Activated B cell treated with CpG ODN at 0.5 μM for 24 hours (primary cell): ENCODE results near the gene UBALD2. TPM values are rescaled to one million over a fixed set of nuclear protein-coding genes. Genes with fewer than 3 reads are reported as not detected.

Source experiments
- ATAC-seq: fragments of 200-7000 bp; cut with Tn5 transposase; one replicate; pipeline ENCODE4 v1.10.0; 2021; ENCODE audit warnings: low read depth, mild to moderate bottlenecking, moderate library complexity
- CTCF ChIA-PET: fragments of 350-600 bp; sonication (Branson Sonifier 250); formaldehyde crosslinking; loops from one replicate; lab custom pipeline; 2021; ENCODE audit warnings: antibody characterized with exemption; lab: Charles Lee
- POLR2A ChIA-PET: fragments of 350-600 bp; sonication (Branson Sonifier 250); formaldehyde crosslinking; loops from one replicate; lab custom pipeline; 2021; ENCODE audit warnings: antibody characterized with exemption; lab: Charles Lee
- DNase-seq: peaks from one replicate; pipeline ENCODE4 v3.0.0; 2022
- H3K27ac Mint-ChIP-seq: one replicate; pipeline ENCODE4 v1.8.0; 2020; ENCODE audit warnings: mixed read lengths
- H3K27me3 Mint-ChIP-seq: one replicate; pipeline ENCODE4 v1.8.0; 2021; ENCODE audit warnings: mixed read lengths
- H3K36me3 Mint-ChIP-seq: one replicate; pipeline ENCODE4 v1.8.0; 2021; ENCODE audit warnings: low read depth, mixed read lengths
- H3K4me1 Mint-ChIP-seq: one replicate; pipeline ENCODE4 v1.8.0; 2021; ENCODE audit warnings: mixed read lengths
- H3K4me3 Mint-ChIP-seq: one replicate; pipeline ENCODE4 v1.8.0; 2020; ENCODE audit warnings: mild to moderate bottlenecking, mixed read lengths
- H3K9me3 Mint-ChIP-seq: one replicate; pipeline ENCODE4 v1.8.0; 2020; ENCODE audit warnings: mixed read lengths
- intact Hi-C: fragments of 100-400 bp; cut with micrococcal nuclease; formaldehyde crosslinking; loops from one replicate; pipeline ENCODE4 v1.15.1; 2024
- total RNA-seq: library from RNA; stranded (reverse); gene quantifications from 2 replicates; pipeline ENCODE4 v1.2.3, GENCODE V29; 2022
- TF ChIP-seq, protein P1 (sequence below): fragments of 200-600 bp; IDR thresholded peaks from one replicate; pipeline ENCODE4 v1.8.0; 2022; ENCODE audit warnings: antibody characterized with exemption, mild to moderate bottlenecking

The UBALD2 gene
- total RNA-seq, 1 donor from 2014 or later = 152 TPM

GRCh38 chr17:76263896-76264295 is 1.3 kb upstream of the UBALD2 start:
- H3K27ac Mint-ChIP-seq = peak overlapping the region; percentile 94
- intact Hi-C loops = loop anchor here (1.0 to 10.0 kb wide), 6 partner anchors 8 to 969 kb away; partner anchors contain the start of gene UNK
- peaks cover 20% of the 10 kb centered on the region for H3K36me3 Mint-ChIP-seq
- DNase-seq = no peak
- ChIA-PET CTCF (interaction anchor here (0.9 to 3.5 kb wide), 7 partner anchors 9 to 143 kb away, joined by 3 to 28 read pairs (median 5); no protein-coding TSS in a partner anchor), POLR2A (interaction anchor here (1.1 to 17.7 kb wide), 16 partner anchors 10 to 479 kb away, joined by 3 to 481 read pairs (median 8); partner anchors contain the start of genes EXOC7, FOXJ1, UBE2O and UNK)
- peak overlapping the region; percentile 68 for H3K4me3 Mint-ChIP-seq
- no peak for ATAC-seq
- H3K4me1 Mint-ChIP-seq = peaks cover 78% of the 10 kb centered on the region
- no peaks in the 10 kb centered on the region for H3K9me3 Mint-ChIP-seq
- TF ChIP-seq, protein P1, sequence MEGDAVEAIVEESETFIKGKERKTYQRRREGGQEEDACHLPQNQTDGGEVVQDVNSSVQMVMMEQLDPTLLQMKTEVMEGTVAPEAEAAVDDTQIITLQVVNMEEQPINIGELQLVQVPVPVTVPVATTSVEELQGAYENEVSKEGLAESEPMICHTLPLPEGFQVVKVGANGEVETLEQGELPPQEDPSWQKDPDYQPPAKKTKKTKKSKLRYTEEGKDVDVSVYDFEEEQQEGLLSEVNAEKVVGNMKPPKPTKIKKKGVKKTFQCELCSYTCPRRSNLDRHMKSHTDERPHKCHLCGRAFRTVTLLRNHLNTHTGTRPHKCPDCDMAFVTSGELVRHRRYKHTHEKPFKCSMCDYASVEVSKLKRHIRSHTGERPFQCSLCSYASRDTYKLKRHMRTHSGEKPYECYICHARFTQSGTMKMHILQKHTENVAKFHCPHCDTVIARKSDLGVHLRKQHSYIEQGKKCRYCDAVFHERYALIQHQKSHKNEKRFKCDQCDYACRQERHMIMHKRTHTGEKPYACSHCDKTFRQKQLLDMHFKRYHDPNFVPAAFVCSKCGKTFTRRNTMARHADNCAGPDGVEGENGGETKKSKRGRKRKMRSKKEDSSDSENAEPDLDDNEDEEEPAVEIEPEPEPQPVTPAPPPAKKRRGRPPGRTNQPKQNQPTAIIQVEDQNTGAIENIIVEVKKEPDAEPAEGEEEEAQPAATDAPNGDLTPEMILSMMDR = no peak
- H3K27me3 Mint-ChIP-seq = no peaks in the 10 kb centered on the region

DNA sequence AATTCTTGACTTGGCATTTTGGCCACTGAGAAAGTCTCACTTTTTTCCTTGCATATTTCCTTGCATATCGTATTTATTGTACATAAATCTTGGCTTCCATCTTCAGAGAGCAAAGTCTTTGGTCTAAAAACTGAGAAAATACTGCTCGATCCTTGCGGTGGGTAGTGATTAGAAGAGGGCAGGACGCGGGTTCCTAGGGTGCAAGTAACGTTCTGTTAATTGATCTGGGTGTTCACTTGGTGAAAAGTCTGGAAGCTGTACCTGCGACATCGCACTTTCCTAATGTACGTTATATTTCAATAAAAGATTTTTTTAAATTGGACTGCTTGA is 758 bp upstream of the UBALD2 start:
- POLR2A ChIA-PET = interaction anchor here (0.6 to 17.7 kb wide), 33 partner anchors 8 to 1901 kb away, joined by 3 to 481 read pairs (median 5); partner anchors contain the start of genes EXOC7, FOXJ1, RNF157 and SRP68
- H3K4me1 Mint-ChIP-seq = peaks cover 80% of the 10 kb centered on the region
- peak overlapping the region; percentile 70 for H3K4me3 Mint-ChIP-seq
- H3K27ac Mint-ChIP-seq = peak overlapping the region; percentile 94
- intact Hi-C loops = loop anchor here (1.0 to 10.0 kb wide), 5 partner anchors 8 to 970 kb away; partner anchors contain the start of gene UNK
- ATAC-seq = no peak
- TF ChIP-seq, protein P1 = no peak
- H3K36me3 Mint-ChIP-seq = peaks cover 23% of the 10 kb centered on the region
- H3K9me3 Mint-ChIP-seq = no peaks in the 10 kb centered on the region
- H3K27me3 Mint-ChIP-seq = no peaks in the 10 kb centered on the region
- CTCF ChIA-PET = interaction anchor here (0.6 to 3.5 kb wide), 8 partner anchors 9 to 143 kb away, joined by 3 to 28 read pairs (median 4); no protein-coding TSS in a partner anchor
- DNase-seq = no peak

DNA sequence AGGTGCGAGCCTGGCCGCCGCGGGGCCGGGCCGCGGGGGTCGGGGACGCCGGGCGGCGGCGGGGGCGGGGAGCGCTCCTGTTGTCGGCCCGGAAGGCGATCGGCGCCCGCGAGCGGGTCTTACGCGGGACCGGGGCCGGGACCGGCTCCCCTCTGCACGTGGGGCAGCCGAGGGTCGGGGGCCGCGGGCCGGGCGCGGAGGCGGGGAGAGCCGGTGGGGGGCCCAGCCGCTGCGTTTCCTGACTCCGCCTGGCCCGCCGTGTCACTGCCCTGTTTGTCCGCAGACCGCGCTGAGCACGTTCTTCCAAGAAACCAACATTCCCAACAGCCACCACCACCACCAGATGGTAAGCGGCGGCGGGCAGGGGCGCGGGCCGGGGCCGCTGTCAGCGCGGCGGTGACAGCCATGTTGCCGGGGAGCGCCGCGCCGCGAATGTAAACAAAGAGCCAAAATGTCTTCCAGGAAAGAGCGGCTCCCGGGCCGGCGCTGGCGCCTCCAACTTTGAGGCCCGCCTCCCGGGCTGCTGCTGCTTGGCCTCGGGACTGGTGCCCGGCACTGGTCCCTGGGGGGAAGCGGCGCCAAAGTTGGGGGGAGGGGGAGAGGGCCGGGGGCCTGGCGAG is 586 bp downstream of the UBALD2 start:
- TF ChIP-seq, protein P1 = no peak
- CTCF ChIA-PET = interaction anchor here (1.0 to 3.5 kb wide), 3 partner anchors 13 to 84 kb away, joined by 3 to 28 read pairs (median 16); no protein-coding TSS in a partner anchor
- Mint-ChIP-seq H3K27ac (peak overlapping the region; percentile 86), H3K36me3 (peaks cover 33% of the 10 kb centered on the region), H3K4me1 (peaks cover 80% of the 10 kb centered on the region), H3K4me3 (peak overlapping the region; percentile 92), H3K9me3 (no peaks in the 10 kb centered on the region), H3K27me3 (no peaks in the 10 kb centered on the region)
- POLR2A ChIA-PET = interaction anchor here (0.5 to 17.7 kb wide), 19 partner anchors 8 to 410 kb away, joined by 3 to 481 read pairs (median 8); partner anchors contain the start of genes EXOC7, FOXJ1, RNF157 and SRP68
- intact Hi-C loops = loop anchor here (2.0 to 10.0 kb wide), 3 partner anchors 73 to 971 kb away; partner anchors contain the start of gene UNK
- ATAC-seq (no peak), DNase-seq (no peak)

GRCh38 chr17:76266244-76266938 is 1.2 kb downstream of the UBALD2 start:
- Mint-ChIP-seq H3K4me3 (peak overlapping the region; percentile 92), H3K9me3 (no peaks in the 10 kb centered on the region), H3K27ac (peak overlapping the region; percentile 86), H3K27me3 (no peaks in the 10 kb centered on the region), H3K36me3 (peaks cover 37% of the 10 kb centered on the region), H3K4me1 (peaks cover 82% of the 10 kb centered on the region)
- DNase-seq (no peak), ATAC-seq (no peak)
- CTCF ChIA-PET = interaction anchor here (0.7 to 2.6 kb wide), 3 partner anchors 13 to 145 kb away, joined by 3 to 16 read pairs (median 3); no protein-coding TSS in a partner anchor
- TF ChIP-seq, protein P1 = no peak
- POLR2A ChIA-PET = interaction anchor here (0.5 to 17.7 kb wide), 15 partner anchors 8 to 486 kb away, joined by 3 to 481 read pairs (median 7); partner anchors contain the start of gene RNF157
- intact Hi-C loops = loop anchor here (10.0 kb wide), 1 partner anchor 972 kb away; no protein-coding TSS in a partner anchor
